ENCODE results near the gene DCLK1. TPM values are rescaled to one million over a fixed set of nuclear protein-coding genes. Genes with fewer than 3 reads are reported as not detected.

DCLK1 gene
- total RNA-seq, 5 donors from 2014 or later (not counting 1 experiment from before 2014, with no cell fraction given) = 0.03 to 0.09 TPM; not detected in 3

- no peaks in the 10 kb centered on the region for H3K27me3 Mint-ChIP-seq
- H3K4me1 ChIP-seq (ENCODE audit: control insufficient read depth in 1 of 2, extremely low read depth in 1 of 2, insufficient read depth in 2 of 2, low read length in 2 of 2) = no peaks in the 10 kb centered on the region
- DNase-seq (no peak), ATAC-seq (replicated peaks in 1 of 4) (no peak)
- H3K4me3 ChIP-seq (ENCODE audit: control insufficient read depth in 1 of 2, extremely low read depth in 1 of 2, low read length in 1 of 2) = no peak overlapping the region
- H3K27ac ChIP-seq (ENCODE audit: low read length) = no peak overlapping the region
- peaks cover 4 to 7% (median 5%) of the 10 kb centered on the region in 3 donors for H3K9me3 Mint-ChIP-seq
- no peaks in the 10 kb centered on the region for H3K36me3 ChIP-seq (ENCODE audit: control insufficient read depth in 2 of 2, extremely low read depth in 1 of 2, insufficient read depth in 1 of 2, low read length in 1 of 2)
- H3K4me1 Mint-ChIP-seq = no peaks in the 10 kb centered on the region
- H3K27ac Mint-ChIP-seq = no peak overlapping the region
- no peaks in the 10 kb centered on the region for H3K36me3 Mint-ChIP-seq
- CTCF ChIA-PET = no interaction called here
- H3K9me3 ChIP-seq = no peaks in the 10 kb centered on the region
- 83% methylated on average over 2 of the region's 8 CpGs for WGBS (ENCODE audit: insufficient coverage)
- no peak overlapping the region for H3K4me3 Mint-ChIP-seq
- no peaks in the 10 kb centered on the region for H3K27me3 ChIP-seq (replicated peaks in 1 of 2; ENCODE audit: control insufficient read depth in 2 of 2, extremely low read depth in 1 of 2, insufficient read depth in 2 of 2, low read length in 1 of 2)
- POLR2A ChIA-PET = interaction anchor here in 1 of 2 donors (0.6 kb wide), 1 partner anchor 1624 kb away, joined by 3 read pairs; no protein-coding TSS in a partner anchor
These were observed 99.7 kb downstream of the DCLK1 start for GRCh38 chr13:36031490-36031889.

- no peaks in the 10 kb centered on the region for H3K4me1 Mint-ChIP-seq
- H3K9me3 Mint-ChIP-seq = peaks cover 4 to 9% (median 5%) of the 10 kb centered on the region in 3 donors
- Histone ChIP-seq H3K36me3 (ENCODE audit: control insufficient read depth in 2 of 2, extremely low read depth in 1 of 2, insufficient read depth in 1 of 2, low read length in 1 of 2) (no peaks in the 10 kb centered on the region), H3K27me3 (replicated peaks in 1 of 2; ENCODE audit: control insufficient read depth in 2 of 2, extremely low read depth in 1 of 2, insufficient read depth in 2 of 2, low read length in 1 of 2) (no peaks in the 10 kb centered on the region), H3K4me1 (ENCODE audit: control insufficient read depth in 1 of 2, extremely low read depth in 1 of 2, insufficient read depth in 2 of 2, low read length in 2 of 2) (no peaks in the 10 kb centered on the region), H3K4me3 (ENCODE audit: control insufficient read depth in 1 of 2, extremely low read depth in 1 of 2, low read length in 1 of 2) (no peak overlapping the region), H3K9me3 (no peaks in the 10 kb centered on the region), H3K27ac (ENCODE audit: low read length) (no peak overlapping the region)
- ATAC-seq (replicated peaks in 1 of 4) (no peak), DNase-seq (no peak)
- no peak overlapping the region for H3K27ac Mint-ChIP-seq
- H3K36me3 Mint-ChIP-seq = no peaks in the 10 kb centered on the region
- no peaks in the 10 kb centered on the region for H3K27me3 Mint-ChIP-seq
- POLR2A ChIA-PET = interaction anchor here in 1 of 2 donors (0.6 kb wide), 1 partner anchor 1624 kb away, joined by 3 read pairs; no protein-coding TSS in a partner anchor
- WGBS (ENCODE audit: insufficient coverage) = 78% methylated on average over 7 of the region's 8 CpGs
- H3K4me3 Mint-ChIP-seq = no peak overlapping the region
- CTCF ChIA-PET = no interaction called here
These were observed 100.4 kb downstream of the DCLK1 start for GRCh38 chr13:36030670-36031331.

GRCh38 chr13:36029166-36029565, 102.0 kb downstream of the DCLK1 start:
- POLR2A ChIA-PET = no interaction called here
- H3K4me3 Mint-ChIP-seq = no peak overlapping the region
- no peaks in the 10 kb centered on the region for H3K4me1 Mint-ChIP-seq
- H3K27me3 ChIP-seq (replicated peaks in 1 of 2; ENCODE audit: control insufficient read depth in 2 of 2, extremely low read depth in 1 of 2, insufficient read depth in 2 of 2, low read length in 1 of 2) = no peaks in the 10 kb centered on the region
- DNase-seq (no peak), ATAC-seq (replicated peaks in 1 of 4) (no peak)
- no peaks in the 10 kb centered on the region for H3K36me3 Mint-ChIP-seq
- CTCF ChIA-PET = no interaction called here
- H3K4me3 ChIP-seq (ENCODE audit: control insufficient read depth in 1 of 2, extremely low read depth in 1 of 2, low read length in 1 of 2) = no peak overlapping the region
- no peaks in the 10 kb centered on the region for H3K4me1 ChIP-seq (ENCODE audit: control insufficient read depth in 1 of 2, extremely low read depth in 1 of 2, insufficient read depth in 2 of 2, low read length in 2 of 2)
- peaks cover 2 to 9% (median 7%) of the 10 kb centered on the region in 3 donors for H3K9me3 Mint-ChIP-seq
- H3K27ac Mint-ChIP-seq = no peak overlapping the region
- no CpG with 5 or more reads among the region's 6 CpGs for WGBS (ENCODE audit: insufficient coverage)
- no peaks in the 10 kb centered on the region for H3K36me3 ChIP-seq (ENCODE audit: control insufficient read depth in 2 of 2, extremely low read depth in 1 of 2, insufficient read depth in 1 of 2, low read length in 1 of 2)
- H3K27ac ChIP-seq (ENCODE audit: low read length) = no peak overlapping the region
- H3K27me3 Mint-ChIP-seq = no peaks in the 10 kb centered on the region
- H3K9me3 ChIP-seq = no peaks in the 10 kb centered on the region

- Mint-ChIP-seq H3K9me3 (peaks cover 2 to 9% (median 7%) of the 10 kb centered on the region in 3 donors), H3K4me1 (no peaks in the 10 kb centered on the region), H3K4me3 (no peak overlapping the region), H3K27ac (no peak overlapping the region), H3K27me3 (no peaks in the 10 kb centered on the region), H3K36me3 (no peaks in the 10 kb centered on the region)
- ATAC-seq (replicated peaks in 1 of 4) (no peak), DNase-seq (no peak)
- Histone ChIP-seq H3K4me1 (ENCODE audit: control insufficient read depth in 1 of 2, extremely low read depth in 1 of 2, insufficient read depth in 2 of 2, low read length in 2 of 2) (no peaks in the 10 kb centered on the region), H3K9me3 (no peaks in the 10 kb centered on the region), H3K36me3 (ENCODE audit: control insufficient read depth in 2 of 2, extremely low read depth in 1 of 2, insufficient read depth in 1 of 2, low read length in 1 of 2) (no peaks in the 10 kb centered on the region), H3K27ac (ENCODE audit: low read length) (no peak overlapping the region), H3K4me3 (ENCODE audit: control insufficient read depth in 1 of 2, extremely low read depth in 1 of 2, low read length in 1 of 2) (no peak overlapping the region), H3K27me3 (replicated peaks in 1 of 2; ENCODE audit: control insufficient read depth in 2 of 2, extremely low read depth in 1 of 2, insufficient read depth in 2 of 2, low read length in 1 of 2) (no peaks in the 10 kb centered on the region)
- ChIA-PET CTCF (no interaction called here), POLR2A (no interaction called here)
- WGBS (ENCODE audit: insufficient coverage) = 75% methylated on average over 4 of the region's 6 CpGs
These were observed 102.7 kb downstream of the DCLK1 start for GRCh38 chr13:36028359-36029025.

- no peaks in the 10 kb centered on the region for H3K36me3 ChIP-seq (ENCODE audit: control insufficient read depth in 2 of 2, extremely low read depth in 1 of 2, insufficient read depth in 1 of 2, low read length in 1 of 2)
- H3K9me3 ChIP-seq = no peaks in the 10 kb centered on the region
- no peak overlapping the region for H3K27ac Mint-ChIP-seq
- H3K4me3 ChIP-seq (ENCODE audit: control insufficient read depth in 1 of 2, extremely low read depth in 1 of 2, low read length in 1 of 2) = no peak overlapping the region
- H3K27me3 ChIP-seq (replicated peaks in 1 of 2; ENCODE audit: control insufficient read depth in 2 of 2, extremely low read depth in 1 of 2, insufficient read depth in 2 of 2, low read length in 1 of 2) = no peaks in the 10 kb centered on the region
- ChIA-PET CTCF (no interaction called here), POLR2A (no interaction called here)
- no peaks in the 10 kb centered on the region for H3K4me1 ChIP-seq (ENCODE audit: control insufficient read depth in 1 of 2, extremely low read depth in 1 of 2, insufficient read depth in 2 of 2, low read length in 2 of 2)
- H3K27me3 Mint-ChIP-seq = no peaks in the 10 kb centered on the region
- H3K36me3 Mint-ChIP-seq = no peaks in the 10 kb centered on the region
- no peak overlapping the region for H3K4me3 Mint-ChIP-seq
- DNase-seq = no peak
- WGBS (ENCODE audit: insufficient coverage) = no CpG with 5 or more reads among the region's 2 CpGs
- ATAC-seq (replicated peaks in 1 of 4) = no peak
- H3K4me1 Mint-ChIP-seq = no peaks in the 10 kb centered on the region
- H3K27ac ChIP-seq (ENCODE audit: low read length) = no peak overlapping the region
- peaks cover 0 to 13% (median 3%) of the 10 kb centered on the region in 3 donors for H3K9me3 Mint-ChIP-seq
These were observed 104.7 kb downstream of the DCLK1 start for GRCh38 chr13:36026531-36026930.

GRCh38 chr13:36014763-36015162, 116.4 kb downstream of the DCLK1 start:
- Mint-ChIP-seq H3K27me3 (no peaks in the 10 kb centered on the region), H3K36me3 (no peaks in the 10 kb centered on the region), H3K4me1 (no peaks in the 10 kb centered on the region), H3K9me3 (peaks cover 8 to 15% (median 9%) of the 10 kb centered on the region in 3 donors), H3K4me3 (no peak overlapping the region), H3K27ac (no peak overlapping the region)
- no peaks in the 10 kb centered on the region for H3K27me3 ChIP-seq (replicated peaks in 1 of 2; ENCODE audit: control insufficient read depth in 2 of 2, extremely low read depth in 1 of 2, insufficient read depth in 2 of 2, low read length in 1 of 2)
- no peaks in the 10 kb centered on the region for H3K36me3 ChIP-seq (ENCODE audit: control insufficient read depth in 2 of 2, extremely low read depth in 1 of 2, insufficient read depth in 1 of 2, low read length in 1 of 2)
- ChIA-PET POLR2A (no interaction called here), CTCF (no interaction called here)
- WGBS (ENCODE audit: insufficient coverage) = 100% methylated on average over 1 of the region's 3 CpGs
- no peak for ATAC-seq (replicated peaks in 1 of 4)
- H3K4me1 ChIP-seq (ENCODE audit: control insufficient read depth in 1 of 2, extremely low read depth in 1 of 2, insufficient read depth in 2 of 2, low read length in 2 of 2) = no peaks in the 10 kb centered on the region
- no peak overlapping the region for H3K27ac ChIP-seq (ENCODE audit: low read length)
- no peak overlapping the region for H3K4me3 ChIP-seq (ENCODE audit: control insufficient read depth in 1 of 2, extremely low read depth in 1 of 2, low read length in 1 of 2)
- no peaks in the 10 kb centered on the region for H3K9me3 ChIP-seq
- DNase-seq = no peak
